GM21529 (cell line): ENCODE results near the gene TPM4.

Experiments
- ATAC-seq: cut with Tn5 transposase; IDR thresholded peaks from one replicate; pipeline ENCODE4 v1.9.1; 2021; ENCODE audit not compliant: unreplicated experiment

TPM4 gene

DNA sequence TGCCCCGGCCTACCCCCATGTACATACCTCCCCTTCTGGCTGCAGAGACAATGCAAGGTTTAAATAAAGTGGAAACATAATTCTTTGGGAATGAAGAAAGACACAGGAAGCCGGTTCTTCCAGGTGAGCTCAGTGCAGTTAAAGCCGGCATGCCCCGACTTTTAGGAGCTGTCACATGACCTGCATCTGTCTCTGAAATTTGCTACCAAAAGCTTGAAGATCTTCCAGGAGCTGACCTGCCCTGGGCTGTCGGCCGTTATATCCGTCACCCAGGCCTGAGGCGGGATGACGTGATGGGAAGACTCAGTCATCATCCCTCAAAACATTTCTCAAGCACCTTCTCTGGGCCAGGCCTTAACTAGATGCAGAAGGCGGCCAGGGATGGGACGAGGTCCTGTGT lies 45.7 kb downstream of the TPM4 start:
- ATAC-seq = no peak

DNA sequence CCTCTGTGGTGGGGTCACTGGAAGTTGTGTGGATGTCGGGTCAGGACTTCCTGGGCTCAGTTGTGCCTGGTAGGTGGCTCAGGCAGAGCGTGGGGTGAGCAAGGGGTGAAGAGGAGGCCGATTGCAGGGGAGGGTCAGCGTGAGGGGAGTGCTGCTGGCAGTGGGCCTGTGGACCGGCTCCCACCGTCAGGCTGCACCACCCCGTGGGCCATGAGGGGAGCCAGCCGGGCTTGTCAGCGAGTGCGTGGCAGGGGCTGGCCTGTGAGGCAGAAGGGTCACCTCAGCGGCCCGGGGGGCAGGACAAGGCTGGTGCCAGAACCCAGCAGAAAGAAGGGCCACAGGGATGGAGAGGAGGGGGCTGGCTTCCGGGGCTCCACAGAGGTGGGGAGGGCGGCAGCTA lies 48.7 kb downstream of the TPM4 start:
- no peak for ATAC-seq

DNA sequence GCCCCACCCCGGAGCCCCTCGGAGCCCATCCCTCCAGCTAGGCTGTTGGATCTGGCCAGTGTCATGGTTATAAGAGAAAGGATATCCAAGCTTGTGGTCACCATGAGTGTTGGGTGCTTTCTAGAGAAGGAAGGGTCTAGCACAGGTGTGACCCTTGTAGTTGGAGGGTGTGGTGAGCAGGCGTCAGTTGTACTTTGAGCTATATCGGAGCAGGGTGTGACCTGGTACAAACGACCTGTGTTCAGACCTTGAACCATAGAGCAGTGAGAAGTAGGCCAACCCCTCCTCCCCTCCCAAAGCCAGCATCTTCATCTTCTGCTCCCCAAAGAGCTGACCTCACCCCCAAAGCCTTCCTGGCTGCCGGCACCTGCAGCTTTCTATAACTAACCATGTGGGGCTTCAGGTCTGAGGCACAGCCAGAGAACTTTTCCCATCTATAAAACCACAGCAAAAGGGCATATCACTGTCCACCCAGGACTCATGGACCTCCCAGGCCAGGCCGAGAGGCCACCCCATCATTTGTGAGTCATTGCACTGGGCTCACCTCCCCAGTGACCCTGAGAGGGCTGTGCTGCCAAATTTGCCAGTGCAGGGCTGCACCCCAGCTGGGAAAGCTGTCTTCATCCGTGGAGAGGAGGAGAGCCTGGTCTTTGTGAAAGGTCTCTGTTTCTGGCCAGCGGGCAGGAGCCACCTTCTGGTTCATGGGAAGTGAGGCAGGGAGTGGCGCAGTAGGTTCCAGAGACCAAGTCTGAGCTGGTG lies 49.6 kb downstream of the TPM4 start:
- ATAC-seq = no peak

DNA sequence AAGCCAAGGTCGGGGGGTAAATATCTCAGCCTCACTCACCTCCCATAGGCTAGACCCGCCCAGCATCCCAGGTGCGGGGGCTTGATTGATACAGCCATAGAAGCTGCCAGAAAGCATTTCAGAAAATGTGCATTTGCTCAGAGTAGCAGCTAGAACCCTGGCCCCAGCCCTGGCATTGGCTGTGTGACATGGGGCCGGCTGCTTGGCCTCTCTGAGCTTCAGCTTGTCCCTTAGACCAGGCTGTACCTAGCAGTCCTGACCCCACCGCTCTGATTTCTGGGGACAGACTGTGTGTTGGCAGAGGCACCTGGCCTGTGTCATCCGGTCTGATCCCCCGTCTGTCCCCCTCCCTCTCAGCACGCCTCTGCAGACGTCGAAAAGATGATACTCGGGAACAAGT lies 50.8 kb downstream of the TPM4 start:
- ATAC-seq = no peak

DNA sequence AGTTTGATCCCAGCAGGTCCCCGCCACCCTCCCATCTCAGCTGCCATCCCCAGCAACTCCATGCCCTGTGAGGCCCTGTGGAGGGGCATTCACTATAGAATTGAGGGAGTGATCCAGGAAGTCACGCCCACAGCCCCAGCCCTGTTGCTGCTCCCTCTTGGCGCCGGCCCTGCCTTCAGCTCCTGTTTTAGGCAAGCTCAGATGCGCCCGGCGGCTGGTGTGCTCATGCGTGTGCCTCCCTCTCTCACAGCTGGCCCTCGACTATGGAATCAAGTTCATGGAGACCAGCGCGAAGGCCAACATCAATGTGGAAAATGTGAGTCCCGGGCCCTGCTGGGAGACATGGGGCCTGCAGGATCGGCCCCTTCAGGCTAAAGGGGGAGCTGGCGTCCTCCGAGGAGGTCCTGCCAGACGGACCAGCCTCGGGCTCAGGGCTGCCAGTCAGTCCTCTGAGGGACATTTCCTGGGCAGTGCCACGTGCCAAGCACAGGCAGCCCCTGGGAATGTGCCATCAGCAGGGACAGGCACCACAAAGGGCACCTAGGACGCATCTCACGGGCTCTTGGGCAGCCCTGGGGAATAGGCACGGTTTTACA lies 51.6 kb downstream of the TPM4 start:
- no peak for ATAC-seq

DNA sequence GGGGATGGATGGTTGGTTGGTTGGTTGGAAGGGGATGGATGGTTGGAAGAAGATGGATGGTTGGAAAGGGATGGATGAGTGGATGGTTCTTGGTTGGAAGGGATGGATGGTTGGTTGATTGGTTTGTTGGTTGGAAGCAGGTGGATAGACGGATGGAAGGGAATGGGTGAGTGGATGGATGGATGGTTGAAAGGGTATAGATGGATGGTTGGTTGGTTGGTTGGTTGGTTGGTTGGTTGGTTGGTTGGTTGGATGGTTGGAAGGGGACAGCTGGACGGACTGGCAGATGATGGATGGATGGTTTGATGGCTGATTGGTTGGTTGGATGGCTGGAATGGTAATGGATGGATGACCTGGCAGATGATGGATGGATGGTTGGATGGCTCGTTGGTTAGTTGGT lies 55.4 kb downstream of the TPM4 start:
- no peak for ATAC-seq

DNA sequence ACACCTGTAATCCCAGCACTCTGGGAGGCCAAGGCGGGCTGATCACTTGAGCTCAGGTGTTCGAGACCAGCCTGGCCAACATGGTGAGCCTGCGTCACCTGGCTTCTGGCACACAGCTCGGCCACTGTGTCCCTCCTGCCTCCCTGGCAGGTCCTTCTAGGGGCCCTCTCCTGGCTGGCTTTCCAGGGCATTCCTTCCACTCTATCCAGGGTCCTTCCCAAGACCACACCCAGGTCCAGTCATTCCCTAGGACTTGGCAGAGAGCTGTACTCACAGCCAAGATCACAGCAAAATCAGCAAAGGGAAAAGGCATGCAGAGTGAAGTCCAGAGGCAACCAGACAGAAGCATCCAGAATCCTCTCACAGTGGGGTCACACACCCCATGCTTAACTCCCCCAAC lies 57.5 kb downstream of the TPM4 start:
- ATAC-seq = no peak

DNA sequence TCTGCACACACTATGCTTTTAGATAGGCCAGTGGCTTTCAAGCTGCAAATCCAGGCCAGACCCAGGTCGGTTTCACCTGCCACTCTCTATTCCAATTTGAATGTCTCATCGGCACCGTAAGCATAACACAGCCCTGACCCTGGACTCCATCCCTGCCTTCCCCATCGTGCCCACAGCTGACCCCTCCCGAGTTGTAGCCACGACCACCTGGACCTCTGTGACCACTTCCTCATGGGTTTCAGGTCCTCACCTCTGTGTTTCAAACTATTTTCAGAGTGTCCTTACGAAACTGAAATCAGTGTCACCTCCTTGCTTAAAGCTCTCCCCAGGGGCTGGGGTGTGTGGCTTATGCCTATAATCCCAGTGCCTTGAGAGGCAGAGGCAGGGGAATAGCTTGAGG lies 58.2 kb downstream of the TPM4 start:
- peak; percentile 53 for ATAC-seq

DNA sequence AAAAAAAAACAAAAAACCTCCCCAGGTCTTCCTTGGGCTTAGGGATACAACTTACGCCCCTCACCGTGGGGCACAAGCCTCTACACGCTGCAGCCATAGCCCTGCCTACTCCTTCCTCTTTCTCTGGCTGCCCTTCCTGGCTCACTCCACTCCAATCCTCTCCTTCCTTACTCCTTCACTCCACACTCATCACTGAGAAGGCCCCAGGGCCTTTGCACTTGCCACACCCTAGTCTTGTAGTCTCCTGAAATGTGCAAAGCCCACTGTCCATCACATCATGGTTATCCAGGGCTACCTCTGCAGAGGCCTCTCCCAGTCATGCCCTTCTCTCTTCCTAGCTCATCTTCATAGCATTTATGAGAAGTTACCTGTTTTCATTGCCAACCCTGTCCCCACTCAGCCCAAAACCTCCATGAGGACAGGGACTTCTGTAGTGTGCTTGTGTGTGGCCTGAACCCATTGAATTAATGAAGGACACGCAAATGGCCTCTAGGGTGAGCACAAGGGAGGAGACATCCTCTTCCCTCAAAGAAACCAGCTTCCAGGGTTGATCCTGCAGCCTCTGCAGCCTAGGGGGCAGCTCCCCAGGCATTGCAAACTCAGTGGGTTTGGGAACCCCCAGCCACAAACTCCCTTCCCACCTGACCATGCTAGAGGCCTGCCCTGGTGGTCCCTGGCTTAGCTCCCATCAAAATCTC lies 59.3 kb downstream of the TPM4 start:
- ATAC-seq = no peak

DNA sequence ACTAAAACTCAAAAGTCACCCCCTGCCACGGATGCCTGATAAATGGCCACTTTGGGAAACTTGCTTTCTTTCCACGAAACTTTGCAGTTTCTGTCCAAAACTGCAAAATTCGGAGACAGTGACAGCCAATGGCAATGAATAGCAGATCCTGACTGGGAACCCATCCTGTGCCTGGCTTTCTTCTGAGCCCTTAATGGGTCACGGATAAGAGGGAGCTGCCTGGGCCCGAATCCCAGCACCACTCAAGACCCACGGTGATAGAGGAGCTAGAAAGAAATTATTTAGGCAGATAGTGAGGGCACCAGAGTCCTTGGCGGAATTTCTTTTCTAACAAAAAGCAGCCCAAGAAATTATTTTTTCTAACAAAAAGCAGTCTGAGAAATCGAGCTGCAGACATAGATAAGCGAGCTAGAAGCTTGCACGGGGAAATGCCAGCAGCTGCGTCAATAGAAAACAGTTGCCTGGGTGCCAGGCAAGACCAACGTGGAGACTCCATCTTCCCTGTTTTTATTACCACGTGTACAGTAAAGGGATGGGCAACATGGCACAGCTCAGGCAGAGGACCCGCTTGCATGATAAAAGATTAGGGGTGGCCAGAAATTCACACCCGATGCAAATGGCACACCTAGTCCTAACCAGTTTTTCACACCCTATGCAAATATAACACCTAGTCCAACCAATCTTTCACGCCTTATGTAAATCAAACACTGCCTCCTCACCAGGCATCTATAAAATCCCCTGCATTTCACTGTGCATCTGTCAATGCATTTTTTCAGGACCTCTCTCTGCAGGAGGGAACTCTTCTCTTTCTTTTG lies 60.1 kb downstream of the TPM4 start:
- ATAC-seq = no peak

DNA sequence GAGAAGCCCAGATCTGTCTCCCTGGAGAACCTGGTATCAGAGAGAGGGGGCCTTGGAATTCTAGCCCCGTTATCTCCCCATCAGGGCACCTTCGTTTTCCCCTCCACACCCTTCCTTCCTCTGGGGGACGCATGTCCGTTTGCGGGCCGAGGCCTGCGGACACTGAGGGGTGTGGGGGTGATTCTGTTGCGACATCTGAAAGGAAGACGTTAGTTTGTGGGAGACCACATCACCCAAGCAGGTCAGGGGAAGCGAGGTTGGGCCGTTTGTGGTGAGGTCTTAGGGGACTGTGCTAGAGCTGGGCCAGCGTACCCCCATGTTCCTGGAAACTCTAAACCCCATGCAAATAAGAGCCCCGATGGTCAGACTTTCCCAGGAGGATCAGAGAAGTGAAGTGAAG lies 63.5 kb downstream of the TPM4 start:
- no peak for ATAC-seq

DNA sequence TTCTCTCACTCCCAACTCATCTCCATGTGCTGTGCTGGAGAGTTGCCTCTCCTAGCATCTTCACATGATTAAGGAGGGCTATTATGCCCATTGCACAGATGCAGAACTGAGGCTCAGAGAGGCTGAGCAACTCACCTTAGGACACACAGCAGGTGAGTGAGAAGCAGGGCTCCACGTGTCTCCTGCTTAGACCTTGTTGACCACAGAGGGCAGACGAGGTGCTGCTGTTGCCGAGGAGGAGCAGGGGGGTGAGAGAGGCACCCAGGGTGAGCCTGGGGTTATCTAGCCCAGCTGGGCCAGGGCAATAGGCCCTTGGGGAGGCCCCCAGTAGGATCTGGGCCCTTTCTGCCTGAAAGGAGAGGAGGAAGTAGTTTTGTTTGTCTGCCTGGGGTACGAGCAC lies 64.7 kb downstream of the TPM4 start:
- ATAC-seq = no peak

DNA sequence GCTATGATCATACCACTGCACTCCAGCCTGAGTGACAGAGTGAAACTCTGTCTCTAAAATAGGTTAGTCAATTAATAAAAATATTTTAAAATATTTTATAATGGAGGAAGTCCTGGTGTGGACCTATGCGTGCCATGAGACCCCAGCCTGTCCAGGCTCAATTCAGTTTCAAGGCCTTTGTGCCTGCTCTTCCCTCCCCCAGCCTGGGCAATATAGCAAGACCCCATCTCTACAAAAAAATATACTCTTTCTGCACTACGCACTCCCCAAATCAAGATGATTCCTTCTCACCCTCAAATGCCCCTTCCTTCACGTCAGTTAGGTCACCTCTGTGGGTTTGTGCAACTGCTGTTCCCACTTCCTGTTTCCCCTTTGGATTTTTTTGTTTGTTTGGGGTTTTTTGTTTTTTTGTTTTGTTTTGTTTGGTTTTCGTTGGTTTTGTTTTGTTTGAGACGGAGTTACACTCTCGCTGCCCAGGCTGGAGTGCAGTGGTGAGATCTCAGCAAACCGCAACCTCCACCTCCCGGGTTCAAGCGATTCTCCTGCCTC lies 65.8 kb downstream of the TPM4 start:
- ATAC-seq = no peak

DNA sequence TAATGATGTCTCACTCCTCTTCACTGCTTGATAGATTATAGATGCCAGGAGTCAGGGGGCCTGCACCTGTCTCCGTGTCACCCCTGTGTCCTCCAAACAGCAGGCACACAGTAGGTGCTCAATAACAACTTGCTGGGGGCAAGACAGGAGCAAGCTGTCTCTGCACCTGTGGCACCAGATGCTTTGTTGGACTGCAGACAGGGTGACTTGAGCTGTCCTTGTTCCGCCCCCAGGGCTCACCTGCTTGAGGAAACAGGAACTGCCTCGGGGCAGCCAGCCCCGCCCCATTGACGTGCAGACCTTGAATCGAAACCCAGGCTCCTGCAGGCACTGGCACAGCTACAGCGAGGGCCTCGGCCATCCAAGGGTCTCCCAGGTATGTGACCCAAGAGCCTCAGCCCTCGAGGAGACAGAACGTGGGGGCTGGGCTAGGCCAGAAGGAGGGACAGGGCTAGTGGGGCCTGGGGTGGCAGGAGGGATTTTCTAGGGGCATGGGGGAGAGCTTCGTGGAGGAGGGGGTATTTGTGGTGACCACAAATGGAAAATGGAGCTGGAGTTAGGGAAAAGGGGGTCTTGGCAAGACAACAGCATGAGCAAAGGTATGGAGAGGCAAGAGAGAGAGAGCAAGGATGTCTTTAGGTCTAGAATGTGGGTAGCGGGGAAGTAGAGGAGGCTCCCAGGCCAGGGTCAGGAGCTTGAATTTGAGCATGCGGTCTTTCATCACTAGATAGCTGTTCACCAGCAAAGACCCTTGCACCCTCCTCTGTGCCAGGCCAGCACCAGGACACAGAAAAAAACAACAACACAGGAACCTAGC lies 67.3 kb downstream of the TPM4 start, which contains the start of gene HSH2D:
Gene HSH2D (plus strand): TSS at position 287 of the 817 bp plus-strand sequence. CDS start 5,066 bp downstream, outside the sequence.
- ATAC-seq = peak; percentile 68

DNA sequence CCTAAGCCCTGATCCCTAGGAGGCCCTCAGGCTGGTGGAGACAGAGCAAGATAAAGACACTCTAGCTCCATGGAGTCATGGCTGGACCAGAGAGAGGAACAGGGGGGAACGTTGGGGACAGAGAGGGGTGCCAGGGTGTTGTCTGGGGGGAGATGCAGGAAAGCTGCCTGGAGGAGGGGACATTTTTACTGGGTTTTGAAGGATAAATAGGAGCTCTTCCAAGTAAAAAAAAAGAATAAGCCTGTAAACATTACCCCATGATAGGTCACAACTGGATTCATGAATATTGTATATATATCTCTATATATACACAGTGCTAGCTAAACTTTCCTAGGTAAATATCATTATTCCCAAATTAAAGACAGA lies 67.9 kb downstream of the TPM4 start:
- no peak for ATAC-seq

DNA sequence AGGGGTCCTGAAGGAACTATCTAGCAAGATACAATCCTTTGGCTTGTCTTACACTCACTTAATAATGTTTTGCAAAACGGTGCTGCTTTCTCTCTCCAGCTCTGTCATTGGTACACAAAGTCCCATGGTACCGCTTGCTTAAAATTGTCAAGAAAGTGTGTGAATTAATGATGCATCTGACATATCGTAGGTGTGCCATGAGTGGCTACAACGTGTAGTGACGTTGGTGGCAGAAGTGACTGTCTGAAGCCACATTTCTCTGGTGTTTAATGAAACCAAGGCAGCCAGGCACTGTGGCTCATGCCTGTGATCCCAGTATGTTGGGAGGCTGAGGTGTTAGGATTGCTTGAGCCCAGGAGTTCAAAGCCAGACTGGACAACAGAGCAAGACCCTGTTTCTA lies 69.8 kb downstream of the TPM4 start:
- ATAC-seq = no peak

DNA sequence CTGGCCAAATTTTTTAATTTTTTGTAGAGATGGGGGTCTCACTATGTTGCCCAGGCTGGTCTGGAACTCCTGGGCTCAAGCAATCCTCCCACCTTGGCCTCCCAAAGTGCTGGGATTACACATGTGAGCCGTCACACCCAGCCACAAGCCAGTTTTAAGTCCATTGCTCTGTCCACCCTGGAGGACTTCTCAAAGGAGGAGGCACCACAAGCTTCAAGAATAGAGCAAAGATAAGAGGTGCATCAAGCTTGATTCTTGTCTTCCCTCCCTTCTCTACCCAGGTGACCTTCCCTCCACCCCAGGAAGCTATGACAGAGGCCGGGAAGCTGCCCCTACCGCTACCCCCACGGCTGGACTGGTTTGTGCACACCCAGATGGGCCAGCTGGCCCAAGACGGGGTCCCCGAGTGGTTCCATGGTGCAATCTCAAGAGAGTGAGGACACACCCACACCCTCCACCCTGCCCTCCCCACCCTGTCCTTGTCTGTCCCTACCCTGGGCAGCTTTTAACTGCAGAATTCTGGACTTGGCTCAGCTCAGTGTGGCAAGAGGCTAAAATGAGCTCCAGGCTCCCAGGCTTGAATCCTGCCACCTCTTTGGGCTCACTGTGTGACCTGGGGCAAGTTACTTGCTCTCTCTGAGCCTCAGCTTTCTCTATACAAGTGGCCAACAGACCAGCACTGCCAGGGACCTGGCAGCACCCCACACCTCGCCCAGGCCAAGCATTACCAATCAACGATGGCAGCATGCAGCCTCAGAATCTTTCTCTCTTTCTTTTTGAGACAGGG lies 72.3 kb downstream of the TPM4 start:
- ATAC-seq = no peak
